GM21717 (cell line): ENCODE measurements around the gene ZCCHC2.

ENCODE experiments used
- ATAC-seq: cut with Tn5 transposase; IDR thresholded peaks from one replicate; pipeline ENCODE4 v1.9.1; 2021; ENCODE audit warnings: mild to moderate bottlenecking, moderate library complexity; ENCODE audit not compliant: unreplicated experiment

Gene ZCCHC2

DNA sequence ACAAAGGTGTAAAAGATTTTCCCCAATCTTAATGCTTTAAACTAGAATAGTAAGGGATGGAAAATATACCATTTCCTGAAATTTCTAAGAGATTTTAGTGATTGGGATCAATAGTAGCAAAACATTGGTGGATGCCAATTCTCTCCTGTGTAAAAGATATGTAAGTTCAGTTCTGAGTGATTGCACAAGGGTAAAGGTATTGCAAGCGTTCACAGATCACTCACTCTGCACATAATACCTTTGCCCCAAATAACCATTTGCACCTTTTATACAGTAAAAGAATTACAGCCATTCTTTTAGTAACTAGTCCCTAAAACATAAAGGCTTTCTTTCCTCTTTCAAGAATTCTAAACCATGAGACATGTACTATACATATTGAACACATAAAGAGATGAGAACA, 13.0 kb upstream of the ZCCHC2 start:
- no peak for ATAC-seq

GRCh38 chr18:62510789-62511188, 12.0 kb upstream of the ZCCHC2 start:
- no peak for ATAC-seq

GRCh38 chr18:62512532-62512931, 10.3 kb upstream of the ZCCHC2 start:
- no peak for ATAC-seq

- ATAC-seq: no peak
These were observed 9.8 kb upstream of the ZCCHC2 start for GRCh38 chr18:62512996-62513395.

DNA sequence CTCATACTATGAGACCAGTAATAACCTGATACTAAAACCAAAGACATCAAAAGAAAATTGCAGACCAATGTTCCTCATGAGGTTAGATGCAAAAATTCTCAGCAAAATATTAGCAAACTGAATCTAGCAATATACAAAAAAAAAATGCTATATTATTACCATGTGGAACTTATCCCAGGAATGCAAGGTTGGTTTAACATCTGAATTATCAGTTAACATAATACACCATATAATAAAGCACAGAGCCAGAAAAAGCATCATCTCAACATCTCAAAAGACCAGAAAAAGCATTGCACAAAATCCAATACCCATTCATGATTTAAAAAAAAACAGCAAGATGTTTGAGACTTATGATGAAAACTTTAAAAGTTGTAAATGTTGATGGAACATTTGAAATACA, 8.3 kb upstream of the ZCCHC2 start:
- ATAC-seq: no peak

DNA sequence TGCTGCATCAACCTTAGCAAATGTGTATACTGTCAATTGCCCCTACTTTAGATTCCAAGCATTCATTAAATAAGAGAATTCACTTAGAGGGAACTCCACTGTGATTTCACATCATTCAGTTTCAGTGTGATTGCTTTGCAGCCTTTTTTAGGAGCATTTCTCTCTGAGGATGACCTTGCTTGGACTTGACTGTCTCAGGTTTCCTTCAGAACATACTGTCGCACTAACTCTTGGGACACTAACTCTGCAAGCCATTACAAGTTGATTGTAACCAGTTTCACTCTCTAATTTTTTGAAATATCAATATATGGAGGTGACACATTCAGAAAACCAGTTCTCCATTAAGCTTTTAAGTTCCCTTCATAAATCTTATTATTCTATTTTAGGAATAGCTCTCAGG, 6.6 kb upstream of the ZCCHC2 start:
- no peak for ATAC-seq

- ATAC-seq: no peak
These were observed 4.1 kb upstream of the ZCCHC2 start for GRCh38 chr18:62518460-62519375.

DNA sequence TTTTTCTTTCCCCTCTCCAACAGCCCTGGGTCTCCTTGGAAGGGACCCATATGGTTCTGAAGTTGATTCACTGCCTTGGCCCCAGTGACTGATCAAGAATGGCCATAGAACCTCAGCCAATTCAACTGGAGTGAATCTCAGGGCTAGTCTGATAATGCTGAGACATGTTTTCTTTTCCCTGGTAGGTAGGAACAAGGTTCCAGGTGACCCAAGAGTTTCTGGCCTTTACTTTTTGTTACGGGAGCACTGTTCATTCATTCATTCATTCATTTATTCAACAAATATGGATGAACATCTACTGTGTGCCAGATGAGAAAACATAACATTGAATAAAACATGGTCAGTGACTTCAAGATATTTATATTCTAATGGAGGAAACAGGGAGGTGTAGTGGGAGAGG, 3.1 kb upstream of the ZCCHC2 start:
- ATAC-seq: no peak

DNA sequence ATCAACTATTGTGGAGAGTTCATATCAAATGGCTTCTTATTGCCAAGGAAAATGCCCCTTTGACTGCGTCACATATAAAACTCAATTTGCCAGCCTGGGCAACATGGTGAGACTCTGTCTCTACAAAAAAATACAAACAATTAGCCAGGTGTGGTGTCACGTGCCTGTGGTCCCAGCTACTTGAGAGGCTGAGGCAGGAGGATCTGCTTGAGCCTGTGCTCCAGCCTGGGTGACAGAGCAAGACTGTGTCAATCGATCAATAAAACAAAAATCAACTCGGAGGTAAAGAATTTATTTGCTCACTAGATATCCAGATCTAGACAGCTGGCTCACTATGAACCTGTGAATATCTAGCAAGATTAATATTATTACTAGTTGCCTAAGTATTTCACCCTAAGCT, 1.7 kb upstream of the ZCCHC2 start:
- ATAC-seq: no peak

- no peak for ATAC-seq
These were observed 1.2 kb upstream of the ZCCHC2 start for GRCh38 chr18:62521593-62521992.

DNA sequence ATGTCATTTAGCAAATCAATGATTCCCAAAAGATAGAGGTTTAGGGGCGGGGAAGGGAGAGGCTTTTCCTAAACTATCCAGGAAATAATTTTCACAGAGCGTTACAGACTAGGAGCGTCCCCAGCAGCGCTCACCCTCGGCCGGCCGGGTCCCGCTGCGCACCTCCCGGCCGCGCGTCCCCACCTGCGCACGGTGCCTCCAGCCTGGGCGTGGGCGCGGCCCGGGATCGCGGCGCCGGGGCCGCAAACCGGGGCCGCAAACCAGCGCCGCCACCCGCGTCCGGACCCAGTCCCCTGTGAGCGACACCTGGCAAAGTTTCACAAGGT, 684 bp upstream of the ZCCHC2 start:
- ATAC-seq: peak; percentile 16

GRCh38 chr18:62523255-62523588, 397 bp downstream of the ZCCHC2 start:
- no peak for ATAC-seq

GRCh38 chr18:62523631-62524439, 1.0 kb downstream of the ZCCHC2 start:
- no peak for ATAC-seq

DNA sequence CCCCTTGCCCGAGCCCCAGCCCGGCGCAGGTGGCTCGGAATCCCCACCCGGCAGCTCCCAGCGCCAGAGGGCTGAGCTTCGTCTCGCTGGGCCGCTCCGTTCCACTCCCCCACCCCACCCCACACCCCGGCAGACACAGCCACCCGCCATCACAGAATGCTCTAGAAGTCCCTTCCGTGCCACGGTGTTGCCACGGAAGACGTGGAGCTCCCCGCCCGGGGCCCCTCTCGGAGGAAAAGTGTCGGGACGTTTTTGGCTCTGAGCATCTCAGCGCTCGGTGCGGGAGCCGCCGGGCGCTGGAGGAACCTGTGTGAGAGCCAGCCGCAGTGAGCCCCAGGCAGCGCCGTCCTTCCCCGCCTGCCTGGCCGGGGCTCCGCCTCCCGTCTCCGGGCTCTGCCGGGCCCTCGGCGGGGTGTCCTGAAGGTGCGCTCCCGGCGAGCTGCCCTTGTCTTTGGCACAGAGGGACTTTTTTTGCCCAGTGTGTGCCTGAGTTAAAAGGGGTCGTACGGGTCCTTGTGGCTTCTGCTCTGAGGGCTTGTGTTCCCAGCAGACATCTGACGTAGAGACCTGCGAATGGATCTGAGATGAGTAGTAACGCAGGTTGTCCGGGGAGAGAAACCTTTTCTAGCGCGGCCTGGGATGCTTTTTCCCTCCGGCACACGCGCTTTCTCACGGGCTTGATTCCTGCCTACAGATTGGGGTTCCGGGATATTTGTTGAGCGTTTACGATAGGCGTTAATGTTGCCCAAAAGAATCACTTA, 1.8 kb downstream of the ZCCHC2 start:
- ATAC-seq: peak; percentile 7

DNA sequence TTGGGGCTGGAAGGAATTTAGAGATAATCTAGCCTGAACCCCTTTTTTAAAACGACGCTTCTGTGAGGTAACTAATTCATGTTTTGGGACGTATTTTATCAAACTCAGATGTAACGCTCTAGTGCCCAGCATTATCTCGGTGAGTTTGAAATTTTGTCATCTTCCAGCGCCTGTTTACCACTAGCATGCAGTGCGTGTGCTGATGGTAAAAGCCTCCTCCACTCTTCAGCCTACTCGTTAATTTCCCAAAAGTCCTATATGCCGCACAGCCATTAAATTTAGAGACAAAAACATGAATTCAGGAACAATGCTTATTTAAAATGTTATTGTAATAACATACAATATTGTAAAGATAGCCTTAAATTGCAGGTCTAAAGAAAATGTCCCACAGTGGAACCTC, 2.8 kb downstream of the ZCCHC2 start:
- no peak for ATAC-seq

DNA sequence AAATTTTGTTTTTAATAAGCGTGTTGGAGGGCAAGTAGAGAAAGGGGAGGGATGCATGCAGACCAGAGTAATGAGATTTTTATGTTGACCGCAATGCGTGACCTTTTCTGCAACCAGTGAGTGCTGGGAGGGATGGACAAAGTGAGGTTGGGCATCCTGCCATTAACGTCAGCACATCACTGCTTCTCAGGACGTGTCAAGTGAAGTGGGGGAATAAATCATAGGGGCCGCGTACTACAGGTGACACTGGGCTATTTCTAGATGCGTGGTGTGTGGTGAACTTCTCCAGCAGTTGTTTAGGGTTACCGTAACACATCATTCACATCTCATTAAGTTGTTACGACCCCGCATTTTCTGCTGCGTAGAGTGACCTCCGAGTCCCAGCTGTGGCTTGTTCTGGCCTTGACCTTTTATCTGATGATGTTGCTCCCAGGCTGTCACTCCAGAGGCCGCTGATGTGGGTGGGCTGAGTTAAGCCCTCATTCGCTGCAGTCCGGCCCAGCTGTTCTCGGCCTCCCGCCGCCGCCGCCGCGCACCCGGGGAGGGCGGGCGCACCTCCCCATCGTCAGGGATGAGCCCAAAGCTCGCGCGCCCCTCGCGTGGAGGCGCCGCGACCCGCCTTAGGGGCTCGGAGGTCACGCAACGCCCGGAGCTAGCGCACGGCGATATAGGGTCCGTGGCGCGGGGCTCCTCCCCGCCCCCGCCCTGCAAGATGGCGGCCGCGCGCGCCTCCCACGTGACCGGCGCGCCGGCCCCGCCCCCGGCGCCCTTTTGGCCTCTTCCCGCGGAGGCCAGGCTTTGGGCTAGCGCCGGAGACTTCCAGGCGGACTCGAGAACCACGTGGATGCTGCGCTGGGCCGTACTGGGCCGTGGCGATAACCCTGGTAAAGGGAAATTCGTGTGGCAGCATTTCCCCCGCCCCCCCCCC, 3.5 kb downstream of the ZCCHC2 start:
- peak; percentile 15 for ATAC-seq

DNA sequence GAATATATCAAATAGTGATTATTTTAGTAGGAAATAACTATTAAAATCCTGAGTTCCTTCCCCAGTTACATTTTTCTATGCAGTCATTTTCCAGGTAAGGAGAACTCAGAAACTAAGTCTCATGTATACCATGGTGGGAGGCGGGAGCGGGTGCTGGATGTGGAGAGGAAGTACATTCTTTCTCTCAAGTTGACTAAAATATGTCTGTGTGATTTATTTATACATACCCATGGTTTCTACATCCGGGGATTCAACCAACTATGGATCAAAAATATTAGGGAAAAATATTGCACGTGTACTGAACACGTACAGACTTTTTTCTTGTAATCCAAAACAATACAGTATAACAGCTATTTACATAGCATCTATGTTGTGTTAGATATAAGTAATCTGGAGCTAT, 6.8 kb downstream of the ZCCHC2 start:
- no peak for ATAC-seq

- no peak for ATAC-seq
These were observed 8.3 kb downstream of the ZCCHC2 start for GRCh38 chr18:62531078-62531477.

- no peak for ATAC-seq
These were observed 9.1 kb downstream of the ZCCHC2 start for GRCh38 chr18:62531931-62532330.

GRCh38 chr18:62536005-62536404, 13.2 kb downstream of the ZCCHC2 start:
- ATAC-seq: no peak
